Frontal cortex (tissue), 4 donors: ENCODE measurements around the gene TMX3. TPM values are rescaled to one million over a fixed set of nuclear protein-coding genes. Genes with fewer than 3 reads are reported as not detected.
A peak's percentile ranks its signal among the peaks of the same experiment; 100 is the strongest.

Experiments used
- DNase-seq, 2 donors: peaks; one replicate each; pipeline ENCODE4 v3.0.0; 2012; ENCODE audit warnings: low spot score in 2 of 2
- FAIRE-seq: peaks from 2 replicates; lab custom pipeline; 2012; peaks lifted over from hg19 to GRCh38; lab: Jason Lieb, UNC
- total RNA-seq: library from RNA; depleted of rRNA; stranded (reverse); fragments of >200 nt; gene quantifications from one replicate; pipeline ENCODE4 v1.2.3, GENCODE V29; 2014
- donor health status: control.
- donor health status: control.
- donor health status: control.

TMX3 gene, protein sequence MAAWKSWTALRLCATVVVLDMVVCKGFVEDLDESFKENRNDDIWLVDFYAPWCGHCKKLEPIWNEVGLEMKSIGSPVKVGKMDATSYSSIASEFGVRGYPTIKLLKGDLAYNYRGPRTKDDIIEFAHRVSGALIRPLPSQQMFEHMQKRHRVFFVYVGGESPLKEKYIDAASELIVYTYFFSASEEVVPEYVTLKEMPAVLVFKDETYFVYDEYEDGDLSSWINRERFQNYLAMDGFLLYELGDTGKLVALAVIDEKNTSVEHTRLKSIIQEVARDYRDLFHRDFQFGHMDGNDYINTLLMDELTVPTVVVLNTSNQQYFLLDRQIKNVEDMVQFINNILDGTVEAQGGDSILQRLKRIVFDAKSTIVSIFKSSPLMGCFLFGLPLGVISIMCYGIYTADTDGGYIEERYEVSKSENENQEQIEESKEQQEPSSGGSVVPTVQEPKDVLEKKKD
- total RNA-seq, result 56.7 TPM

DNA sequence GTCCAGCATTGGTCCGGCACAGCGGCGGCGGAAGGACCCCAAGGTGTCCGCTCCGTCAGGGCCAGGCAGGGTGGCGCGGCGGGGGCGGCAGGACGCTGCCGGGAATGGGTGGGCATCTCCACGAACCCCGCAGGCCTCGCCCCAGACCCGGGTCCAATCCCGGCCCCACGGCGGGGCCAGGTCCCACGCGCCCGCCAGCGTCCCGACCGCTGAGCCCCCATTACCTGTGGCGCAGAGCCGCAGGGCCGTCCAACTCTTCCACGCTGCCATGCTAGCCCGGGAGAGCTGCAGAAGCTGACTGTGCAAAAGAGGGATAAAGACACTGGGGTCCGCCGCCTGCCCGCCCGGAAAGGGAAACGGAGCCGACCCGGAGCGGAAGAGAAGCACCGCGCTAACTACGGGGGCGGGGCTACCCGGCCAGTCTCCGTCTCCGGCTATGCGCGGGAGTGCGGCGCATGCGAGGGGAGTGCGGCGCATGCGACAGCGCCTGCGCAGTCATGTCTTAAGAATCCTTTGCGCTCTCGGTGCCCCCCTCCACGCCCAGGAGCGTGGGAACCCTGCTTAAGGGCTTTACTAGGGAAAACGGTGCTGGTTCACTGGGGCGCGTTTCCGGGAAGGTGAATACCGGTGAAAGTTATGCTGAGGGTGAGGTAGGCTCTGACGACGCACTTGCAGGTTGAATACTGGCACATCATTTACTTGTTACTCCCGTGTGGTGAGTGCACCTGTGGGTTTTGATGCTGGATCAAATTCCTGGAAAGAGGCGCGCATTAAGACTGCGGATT is at the start of gene TMX3:
TSS of gene TMX3 (minus strand) at position 397 of the 785 bp plus-strand sequence. CDS start at position 270, 127 bp downstream.
- DNase-seq (peak; percentile 92), FAIRE-seq (no peak)

DNA sequence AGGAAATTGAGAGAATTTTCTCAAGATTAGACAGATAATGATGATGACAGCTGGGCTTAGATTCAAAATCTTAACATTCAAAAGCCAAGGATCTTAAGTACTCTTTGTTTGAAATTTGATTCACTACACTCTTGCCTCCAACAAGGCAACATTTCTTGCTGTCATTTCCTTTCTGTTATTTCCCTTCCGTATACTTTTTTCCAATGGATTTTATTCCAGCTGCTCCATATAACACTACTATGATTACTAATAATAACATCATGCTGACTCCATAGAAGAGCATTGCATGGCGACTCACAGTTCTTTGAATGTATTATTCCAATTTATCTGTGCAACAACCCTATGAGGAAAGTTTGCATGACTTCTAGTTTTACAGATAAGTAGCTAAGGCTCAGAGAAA is 49.1 kb upstream of the TMX3 start:
- FAIRE-seq, result no peak
- no peak for DNase-seq

DNA sequence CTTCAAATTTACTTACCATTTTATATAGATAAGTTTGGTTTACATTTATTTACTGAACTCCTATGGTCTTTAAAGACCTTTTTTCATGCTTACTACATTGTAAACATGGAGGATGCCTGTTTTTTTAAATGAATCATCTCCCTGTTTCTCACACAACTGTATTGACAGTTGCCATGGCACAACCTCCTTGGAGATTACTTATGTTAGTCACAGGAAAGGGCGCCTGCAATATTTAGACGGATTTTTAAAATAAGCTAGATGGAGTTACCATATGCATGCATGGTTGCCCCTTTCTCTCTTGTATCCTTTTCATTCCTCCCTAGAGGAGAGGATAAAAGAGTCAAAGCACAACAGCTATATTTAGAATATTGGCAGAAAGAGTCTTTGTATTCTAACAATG is 48.2 kb upstream of the TMX3 start:
- DNase-seq, result no peak
- no peak for FAIRE-seq

DNA sequence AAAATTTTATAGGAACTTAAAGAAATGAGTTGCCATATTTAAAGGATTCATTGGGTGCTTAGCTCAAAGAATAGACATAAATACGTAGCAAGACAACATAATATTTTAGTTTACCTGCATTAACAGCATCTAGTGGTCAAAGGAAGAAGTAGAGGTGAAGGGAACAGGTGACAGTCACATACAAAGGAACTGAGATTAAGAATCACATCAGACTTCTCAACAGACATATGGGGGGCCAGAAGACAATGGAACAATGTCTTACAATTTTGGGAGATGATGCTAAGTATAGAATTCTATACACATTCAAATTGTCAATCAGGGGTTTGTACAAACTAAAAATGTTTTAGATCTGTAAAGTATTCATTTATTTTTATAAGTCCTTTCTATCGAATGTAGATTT is 44.4 kb upstream of the TMX3 start:
- FAIRE-seq, result no peak
- DNase-seq, result no peak

DNA sequence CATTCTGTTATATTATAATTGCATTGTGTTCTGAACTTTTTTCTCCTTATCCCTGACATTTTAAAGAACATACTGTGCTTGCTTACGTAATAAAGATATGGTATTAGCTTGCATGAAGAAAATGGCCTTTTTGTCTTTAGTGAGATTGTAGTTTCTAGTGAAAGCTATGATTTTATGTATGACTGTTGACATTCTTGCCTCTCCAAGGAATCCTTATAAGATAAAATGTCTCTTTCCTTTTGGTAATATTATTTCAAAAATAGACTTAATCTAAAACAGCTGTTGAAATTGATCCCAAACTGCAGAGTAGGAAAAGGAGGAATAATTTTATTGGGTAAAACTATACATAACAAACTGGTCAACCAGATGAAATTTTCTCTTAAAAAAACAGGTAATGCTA is 42.2 kb upstream of the TMX3 start:
- FAIRE-seq, result no peak
- DNase-seq, result no peak

DNA sequence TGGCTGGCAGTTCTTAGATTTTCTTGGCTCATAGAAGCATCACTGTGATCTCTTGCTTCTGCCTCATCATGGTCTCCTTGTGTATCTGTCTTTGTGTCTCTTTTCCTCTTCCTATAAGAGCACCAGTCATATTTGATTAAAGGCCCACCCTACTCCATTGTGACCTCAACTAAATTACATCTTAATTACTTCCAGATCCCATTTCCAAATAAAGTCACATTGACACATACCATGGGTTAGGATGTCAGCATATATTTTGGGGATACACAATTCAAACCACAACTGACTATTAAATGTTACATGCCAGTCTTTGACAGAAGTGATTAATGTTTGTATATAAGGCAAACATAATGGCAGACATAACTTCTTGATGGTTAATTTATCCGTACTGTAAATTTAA is 27.3 kb upstream of the TMX3 start:
- FAIRE-seq, result no peak
- no peak for DNase-seq

DNA sequence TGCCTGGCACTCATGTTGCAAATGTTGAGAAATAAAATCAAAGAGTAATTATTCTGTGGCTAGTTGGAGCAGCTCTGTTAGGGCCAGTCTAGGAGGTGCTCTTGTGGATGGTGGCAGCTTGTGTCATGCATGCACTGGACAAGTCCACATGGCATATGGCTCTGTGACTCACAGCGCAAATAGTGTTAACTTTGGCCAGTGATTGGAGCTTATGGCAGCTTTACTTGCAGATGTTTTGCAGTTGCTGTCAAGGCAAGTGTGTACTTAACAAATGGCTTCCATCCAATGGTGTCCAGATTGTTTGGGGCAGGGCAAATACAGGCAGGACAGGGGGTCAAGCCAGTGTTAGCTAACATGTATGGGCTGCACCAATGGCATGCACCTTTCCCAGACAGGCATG is 26.1 kb upstream of the TMX3 start:
- no peak for DNase-seq
- FAIRE-seq, result no peak

DNA sequence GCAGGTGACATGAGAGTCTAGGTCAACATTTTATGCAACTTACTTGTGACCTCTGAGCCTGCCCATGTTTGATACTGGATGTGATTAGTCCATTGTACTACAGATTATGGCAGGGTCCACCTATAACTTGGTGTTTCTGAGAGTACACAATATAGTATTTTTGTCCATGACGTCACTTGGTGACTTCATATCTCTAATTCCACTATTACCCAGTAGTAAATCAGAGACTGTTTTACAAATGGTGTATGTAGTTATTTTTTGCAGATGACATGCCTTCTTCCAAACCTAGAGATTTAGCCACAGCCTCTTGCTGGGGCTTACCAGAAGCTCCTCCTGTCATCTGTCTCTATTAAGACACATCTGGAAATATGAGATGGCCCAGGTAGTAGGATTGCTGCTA is 24.6 kb upstream of the TMX3 start:
- FAIRE-seq (no peak), DNase-seq (no peak)

DNA sequence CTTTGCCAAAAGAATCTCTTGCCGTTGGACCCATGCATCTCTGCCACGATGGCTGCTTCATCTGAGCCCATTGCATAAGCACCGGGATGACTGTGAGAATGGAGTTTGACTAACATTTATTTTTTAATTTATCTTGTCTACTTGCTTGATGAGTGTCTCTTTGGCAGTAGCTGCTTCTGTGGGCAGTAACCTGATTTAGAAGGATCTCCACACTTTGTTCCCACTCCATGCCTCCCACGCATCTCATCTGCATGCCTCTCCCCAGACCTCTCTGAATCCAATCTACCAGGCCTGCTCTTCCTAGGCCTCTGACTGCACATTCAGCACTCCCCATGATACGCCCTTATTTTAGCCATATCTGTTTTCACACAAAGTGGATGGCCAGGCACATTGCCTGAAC is 23.7 kb upstream of the TMX3 start:
- DNase-seq (no peak), FAIRE-seq (no peak)

DNA sequence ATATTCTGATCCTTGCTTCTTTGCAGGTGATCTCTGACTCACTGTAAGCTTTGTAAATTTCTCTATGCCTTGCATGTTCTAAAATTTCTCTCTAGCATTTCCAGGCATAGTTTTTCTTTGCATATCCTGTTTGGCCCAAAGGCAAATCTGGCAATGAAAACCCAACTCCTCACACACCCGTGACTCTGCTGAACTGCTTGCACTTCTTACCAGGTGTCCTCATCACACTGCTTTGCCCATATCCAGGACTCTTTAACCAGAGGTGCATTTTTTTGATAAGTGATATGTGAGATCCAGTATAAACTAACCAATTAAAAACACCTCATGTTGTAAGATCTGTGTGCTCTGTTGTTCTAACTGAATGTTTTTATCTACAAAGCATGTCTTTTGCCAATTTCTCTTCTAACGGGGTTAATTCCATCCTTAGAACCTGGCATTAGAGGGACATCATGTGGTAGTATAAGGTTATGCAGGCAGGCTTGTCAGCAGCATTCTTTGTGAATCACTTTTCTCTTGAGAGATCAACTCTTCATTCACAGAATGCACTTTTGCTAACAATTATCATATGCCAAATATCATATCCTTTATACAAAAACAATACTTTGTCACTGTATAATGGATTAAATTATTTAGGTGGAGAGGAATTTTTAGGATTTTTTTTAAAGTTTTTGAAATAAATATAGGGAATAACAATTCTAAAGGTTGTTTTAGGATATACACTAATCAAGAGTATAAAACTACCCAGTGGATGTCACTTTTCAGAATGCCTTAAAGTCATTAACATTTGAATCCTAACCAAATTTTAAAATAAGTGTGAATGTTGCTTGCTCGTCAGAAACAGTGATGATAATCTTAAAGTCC is 20.8 kb upstream of the TMX3 start:
- DNase-seq (peak in 1 of 2 donors; percentile 34), FAIRE-seq (peak; percentile 47)

DNA sequence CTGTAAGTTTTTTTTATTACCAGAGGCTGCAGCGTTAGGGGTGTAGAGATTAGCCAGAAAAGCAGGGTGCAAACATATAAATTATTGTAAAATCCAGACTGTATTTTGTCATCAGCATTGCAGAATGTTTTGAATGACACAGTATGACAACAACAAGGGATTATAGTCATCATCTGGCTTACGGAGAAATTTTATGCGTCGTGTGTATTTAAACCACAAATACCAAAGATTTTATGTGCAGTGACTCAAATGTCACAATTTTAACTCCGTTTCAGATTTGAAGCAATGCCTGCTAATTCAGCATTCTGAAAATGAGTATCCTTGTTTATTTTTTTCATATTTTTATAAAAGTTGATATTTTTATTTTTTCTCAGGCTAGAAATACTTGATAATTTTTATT is 19.4 kb upstream of the TMX3 start:
- no peak for FAIRE-seq

DNA sequence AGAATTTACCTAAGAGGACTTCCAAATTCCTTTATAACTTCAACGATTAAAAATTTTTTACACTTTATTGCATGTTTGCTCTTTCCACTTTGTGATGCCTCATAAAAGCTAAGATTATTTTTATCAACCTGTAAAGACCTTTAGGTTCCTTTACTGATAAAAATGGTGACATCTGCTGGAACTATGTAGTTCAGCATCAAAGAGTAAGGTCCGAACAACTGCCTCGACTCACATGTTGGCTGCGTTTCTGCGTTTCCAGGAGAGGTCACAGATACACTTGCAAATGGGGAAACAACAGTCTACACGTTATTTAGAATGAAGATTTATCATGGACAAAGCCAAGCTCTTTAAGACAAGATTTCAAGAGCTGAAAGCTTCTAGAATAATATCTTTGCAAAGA is 18.8 kb upstream of the TMX3 start:
- no peak for DNase-seq
- FAIRE-seq, result no peak

More for the DNA sequence above, 19.4 kb upstream of the TMX3 start:
- no peak for DNase-seq

DNA sequence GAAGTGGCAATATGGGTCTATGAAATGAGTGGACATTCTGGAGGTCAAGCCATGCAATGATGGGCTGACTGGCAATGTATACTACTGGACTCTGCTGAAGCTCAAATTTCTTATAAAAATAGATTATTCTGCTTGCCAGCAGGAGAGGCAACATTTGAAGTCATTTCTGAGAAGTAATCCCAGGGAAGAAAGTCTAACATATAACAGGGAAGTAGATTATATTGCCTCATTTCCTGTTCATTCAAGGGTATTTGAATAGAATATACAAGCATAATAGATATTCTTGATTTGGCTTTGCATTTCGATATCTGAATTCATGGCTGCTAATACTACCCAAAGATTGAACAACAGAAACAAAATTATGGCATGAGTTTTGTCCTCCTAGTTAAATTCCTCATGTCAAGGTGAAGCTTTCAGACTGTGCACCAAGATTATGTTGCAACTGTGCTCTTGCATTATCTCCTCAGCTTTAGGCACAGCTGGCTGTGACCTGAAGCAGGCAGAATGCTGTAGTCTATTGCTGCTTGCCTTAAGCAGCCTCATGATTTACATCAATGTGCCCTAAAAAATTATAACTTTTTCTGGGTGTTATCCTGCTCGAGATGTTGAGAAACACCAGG is 13.3 kb upstream of the TMX3 start:
- FAIRE-seq, result no peak
- no peak for DNase-seq

DNA sequence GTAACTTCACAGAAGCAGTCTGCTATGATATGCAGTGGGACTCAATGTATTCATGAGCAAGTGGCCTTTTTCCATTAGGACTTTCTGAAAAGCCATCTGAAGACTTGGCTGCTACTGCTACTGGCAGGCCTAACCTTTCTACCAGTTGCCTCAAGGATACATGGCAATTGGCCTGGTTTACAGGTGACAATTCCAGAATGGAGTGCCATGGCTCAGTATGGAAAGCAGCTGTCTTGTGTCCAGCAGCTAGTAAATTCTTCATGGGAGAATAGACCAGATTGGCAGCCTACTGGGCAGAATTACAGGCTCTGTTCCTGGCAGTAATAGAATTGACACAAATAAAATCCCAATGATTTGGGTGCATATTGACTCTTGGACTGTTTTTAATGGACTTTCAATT is 12.6 kb upstream of the TMX3 start:
- no peak for DNase-seq
- FAIRE-seq, result no peak

DNA sequence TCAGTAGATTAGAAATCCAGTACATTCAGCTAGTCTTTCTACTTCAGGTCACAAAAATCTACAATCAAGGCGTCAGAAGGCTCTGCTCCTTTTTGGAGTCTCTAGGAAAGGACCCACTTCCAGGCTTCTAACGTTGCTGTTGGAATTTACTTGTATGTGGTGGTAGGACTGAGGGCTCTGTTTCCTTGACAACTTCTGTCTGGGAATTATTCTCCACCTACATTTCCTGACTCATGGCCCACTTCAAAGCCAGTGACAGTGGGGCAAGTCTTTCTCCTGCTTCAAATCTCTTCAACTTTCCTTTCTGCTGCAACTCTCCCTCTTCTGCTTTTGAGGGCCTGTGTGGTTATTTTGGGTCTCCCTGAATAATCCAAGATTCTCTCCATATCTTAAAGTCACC is 10.4 kb upstream of the TMX3 start:
- no peak for DNase-seq
- FAIRE-seq, result no peak

DNA sequence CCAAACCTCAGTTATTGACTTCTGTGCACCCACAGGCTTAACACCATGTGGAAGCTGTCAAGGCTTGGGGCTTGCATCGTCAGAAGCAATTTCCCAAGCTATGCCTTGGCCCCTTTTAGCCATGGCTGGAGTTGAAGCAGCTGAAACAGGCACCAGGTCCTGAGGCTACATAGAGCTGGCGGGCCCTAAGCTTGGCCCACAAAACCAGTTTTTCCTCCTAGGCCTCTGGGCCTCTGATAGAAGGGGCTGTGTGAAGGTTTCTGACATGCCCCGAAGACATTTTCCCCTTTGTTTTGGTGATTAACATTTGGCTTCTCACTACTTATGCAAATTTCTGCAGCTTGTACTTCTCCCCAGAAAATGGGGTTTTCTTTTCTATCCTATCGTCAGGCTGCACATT is 9.1 kb upstream of the TMX3 start:
- no peak for DNase-seq
- FAIRE-seq, result no peak

DNA sequence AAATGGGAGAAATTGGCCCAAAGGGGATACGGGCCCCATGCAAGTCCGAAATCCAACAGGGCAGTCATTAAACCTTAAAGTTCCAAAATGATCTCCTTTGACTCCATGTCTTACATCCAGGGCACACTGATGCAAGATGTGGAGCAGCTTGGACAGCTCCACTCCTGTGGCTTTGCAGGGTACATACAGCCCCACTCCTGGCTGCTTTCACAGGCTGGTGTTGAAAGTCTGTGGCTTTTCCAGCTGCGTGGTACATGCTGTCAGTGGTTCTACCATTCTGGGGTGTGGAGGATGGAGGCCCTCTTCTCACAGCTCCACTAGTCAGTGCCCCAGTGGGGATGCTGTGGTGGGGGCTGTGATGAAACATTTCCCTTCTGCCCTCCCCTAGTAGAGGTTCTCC is 8.6 kb upstream of the TMX3 start:
- no peak for FAIRE-seq
- DNase-seq, result no peak

DNA sequence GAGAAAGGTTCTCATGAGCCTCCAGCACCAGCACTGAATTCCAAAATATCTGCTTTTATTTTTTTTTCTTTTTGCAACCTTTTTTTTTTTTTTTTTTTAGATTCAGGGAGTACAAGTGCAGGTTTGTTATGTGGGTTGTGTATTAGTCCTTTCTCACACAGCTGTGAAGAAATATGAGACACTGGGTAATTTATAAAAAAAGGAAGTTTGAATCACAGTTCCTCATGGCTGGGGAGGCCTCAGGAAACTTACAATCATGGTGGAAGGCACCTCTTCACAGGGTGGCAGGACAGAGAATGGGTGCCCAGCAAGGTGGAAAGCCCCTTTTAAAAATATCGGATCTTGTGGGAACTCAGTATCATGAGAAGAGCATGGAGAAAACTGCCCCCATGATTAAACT is 7.9 kb upstream of the TMX3 start:
- FAIRE-seq (no peak), DNase-seq (no peak)

DNA sequence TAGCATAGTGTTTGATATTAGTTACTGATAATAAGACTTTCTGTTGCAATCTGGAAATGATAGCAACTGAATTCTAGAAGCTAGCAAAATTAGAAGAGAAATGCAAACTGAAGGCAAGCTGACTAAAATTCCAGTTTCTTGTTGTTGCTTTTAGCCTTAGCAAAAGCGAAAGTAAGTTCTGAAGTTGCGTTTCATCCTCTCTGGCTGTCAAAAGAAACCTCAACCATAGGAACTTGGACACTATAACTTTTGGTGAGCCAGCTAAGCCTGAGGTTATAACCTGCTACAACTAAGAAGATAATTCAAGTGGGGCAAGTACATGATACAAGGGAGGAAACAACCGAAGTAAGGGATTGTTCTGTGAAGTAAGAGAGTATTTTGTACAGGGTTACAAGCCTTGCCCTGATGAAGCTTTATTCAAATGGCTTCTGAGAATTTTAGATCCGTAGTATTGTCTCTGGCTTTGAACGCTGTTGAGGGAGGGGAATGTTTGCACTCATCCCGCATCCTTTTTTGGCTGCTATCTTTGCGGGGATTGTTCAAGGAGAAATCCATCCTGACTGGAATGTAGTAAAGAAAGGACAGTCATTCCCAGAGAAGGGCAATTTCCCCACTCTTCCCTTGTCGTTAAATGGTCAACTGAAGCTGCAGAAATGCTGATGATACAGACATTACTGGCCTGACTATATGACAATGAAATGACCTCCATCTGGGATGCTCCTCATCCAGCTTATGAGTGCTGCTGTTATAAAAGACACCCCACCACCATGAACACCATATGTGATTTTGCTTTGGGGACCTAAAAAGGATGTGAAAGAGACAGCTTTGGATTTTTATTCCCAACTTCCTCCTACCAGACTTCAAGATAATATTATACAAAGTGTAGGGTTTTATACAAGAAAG is 7.0 kb upstream of the TMX3 start:
- DNase-seq (no peak), FAIRE-seq (no peak)
